Central memory CD4-positive, alpha-beta T cell (primary cell): Measurements from ENCODE around the gene PIGL.
A peak's percentile ranks its signal among the peaks of the same experiment; 100 is the strongest.

Source experiments
- DNase-seq: peaks from one replicate; pipeline ENCODE4 v3.0.0; 2022

Gene PIGL

DNA sequence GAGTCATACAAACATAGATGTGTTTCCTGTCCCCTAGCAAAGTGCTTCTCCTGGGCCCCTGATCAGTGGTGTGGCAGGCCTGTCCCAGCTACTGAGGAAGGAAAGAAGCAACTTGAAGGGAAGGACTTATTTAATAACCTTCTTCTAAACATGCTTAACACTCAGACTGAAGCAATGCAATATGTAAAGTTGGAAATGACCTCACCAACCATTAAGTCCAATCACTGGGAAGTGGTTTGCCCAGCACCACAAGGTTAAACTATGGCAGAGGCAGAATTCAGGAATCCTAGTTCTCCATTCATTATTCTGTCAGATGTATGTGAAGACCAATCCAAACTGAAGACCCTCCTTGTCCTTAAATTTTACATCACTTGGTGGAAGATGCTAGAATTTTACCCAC, 97.2 kb downstream of the PIGL start:
- DNase-seq = no peak

DNA sequence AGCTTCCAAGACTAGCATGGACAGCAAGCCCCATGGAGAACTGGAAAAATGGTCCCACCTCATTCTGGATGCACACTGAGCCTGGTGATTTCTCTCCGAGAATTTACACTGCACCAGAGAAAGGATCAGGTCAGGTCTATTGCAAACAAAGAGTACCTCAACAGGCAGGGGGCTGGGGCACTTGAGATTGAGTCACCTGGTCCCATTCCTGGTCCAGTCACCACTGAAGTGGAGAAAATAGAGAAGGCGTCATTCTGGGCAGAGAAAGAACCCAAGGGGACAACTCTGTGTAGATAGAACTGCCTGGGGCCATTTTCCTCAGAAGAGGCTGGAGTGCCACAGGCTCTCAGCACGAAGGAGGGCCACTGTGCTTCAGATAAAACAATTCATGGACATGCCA, 97.8 kb downstream of the PIGL start:
- DNase-seq = no peak

- DNase-seq = no peak
These were observed 103.0 kb downstream of the PIGL start for GRCh38 chr17:16319969-16320368.

- DNase-seq = no peak
These were observed 105.6 kb downstream of the PIGL start for GRCh38 chr17:16322636-16323035.

DNA sequence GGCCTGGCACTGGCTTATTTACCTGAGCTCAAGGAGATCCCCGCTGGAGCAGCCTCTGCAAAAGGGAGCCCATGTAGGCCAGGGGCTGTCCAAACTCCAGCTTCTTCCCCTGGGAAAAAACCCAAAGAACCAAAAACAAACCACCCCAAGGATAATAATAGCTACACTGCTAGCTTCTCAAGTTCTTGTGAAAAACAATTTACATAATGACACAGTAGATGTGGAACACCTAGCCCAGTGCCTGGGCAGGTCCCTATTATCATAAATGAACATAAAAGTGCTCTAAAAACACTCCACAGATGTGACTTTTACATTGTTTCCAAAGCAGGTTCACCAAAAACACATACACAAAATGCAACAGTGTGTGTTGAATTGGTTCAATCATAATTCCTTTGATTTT, 109.0 kb downstream of the PIGL start:
- no peak for DNase-seq

- DNase-seq = no peak
These were observed 110.0 kb downstream of the PIGL start for GRCh38 chr17:16327018-16327417.

GRCh38 chr17:16328997-16329396, 112.0 kb downstream of the PIGL start:
- no peak for DNase-seq

DNA sequence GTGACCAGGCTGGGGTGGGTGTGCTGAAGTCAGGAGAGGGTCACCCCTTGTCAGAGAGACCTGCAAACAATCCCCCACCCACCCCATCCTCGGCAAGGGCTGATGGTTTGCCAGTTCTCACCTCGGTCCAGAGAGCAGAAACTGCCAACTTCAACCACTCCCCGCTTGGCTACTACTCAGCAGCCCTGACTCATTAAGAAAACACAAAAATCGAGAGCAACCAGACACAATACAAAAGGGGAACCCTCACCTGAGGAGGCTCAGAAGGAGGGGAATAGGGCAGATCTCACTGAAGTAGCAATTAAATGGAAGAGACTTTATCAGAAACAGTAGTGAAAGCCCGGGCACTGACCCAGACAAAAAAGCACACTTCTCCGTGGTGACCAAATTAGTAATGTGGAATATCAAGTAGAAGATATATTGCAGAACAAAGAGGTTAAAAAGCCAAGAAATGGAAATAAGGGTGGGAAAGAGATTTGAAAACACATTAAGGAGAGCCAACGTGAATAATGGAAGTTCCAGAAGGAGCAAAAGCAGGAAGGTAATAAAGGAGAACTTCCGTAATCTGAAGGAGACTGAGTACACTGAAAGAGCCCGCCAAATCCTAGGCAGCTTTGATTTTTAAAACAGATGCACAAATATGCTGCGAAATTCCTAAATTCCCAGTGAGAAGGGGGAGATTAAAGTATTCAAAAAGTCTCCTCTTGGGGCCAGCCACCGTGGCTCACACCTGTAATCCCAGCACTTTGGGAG, 112.7 kb downstream of the PIGL start:
- no peak for DNase-seq

DNA sequence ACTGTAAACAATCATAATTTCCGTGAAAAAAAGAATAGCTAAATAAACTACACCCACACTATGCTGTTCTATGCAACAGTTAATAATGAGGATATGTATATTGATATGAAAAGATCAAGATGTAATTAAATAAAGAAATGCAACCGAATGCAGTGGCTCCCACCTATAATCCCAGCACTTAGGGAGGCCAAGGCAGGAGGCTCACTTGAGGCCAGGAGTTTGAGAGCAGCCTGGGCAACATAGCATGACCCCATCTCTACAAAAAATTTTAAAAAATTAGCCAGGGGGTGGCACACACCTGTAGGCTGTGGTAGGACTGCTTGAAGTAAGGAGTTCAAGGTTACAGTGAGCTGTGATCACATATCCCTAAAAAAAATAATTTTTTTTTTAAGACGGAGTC, 121.4 kb downstream of the PIGL start:
- DNase-seq = no peak

DNA sequence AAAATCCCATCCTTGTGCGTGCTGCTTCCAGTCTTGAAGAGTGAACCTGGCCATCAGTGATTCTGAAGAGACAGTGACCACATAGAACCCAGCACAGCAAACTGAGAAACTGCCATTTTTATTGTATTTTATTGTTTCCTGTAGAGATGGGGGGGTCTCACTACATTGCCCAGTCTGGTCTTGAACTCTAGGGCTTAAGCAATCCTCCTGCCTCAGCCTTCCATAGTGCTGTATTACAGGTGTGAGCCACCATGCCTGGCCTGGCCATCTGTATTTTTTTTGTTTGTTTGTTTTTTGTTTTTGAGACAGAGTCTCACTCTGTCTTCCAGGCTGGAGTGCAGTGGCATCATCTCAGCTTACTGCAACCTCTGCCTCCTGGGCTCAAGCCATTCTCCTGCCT, 122.4 kb downstream of the PIGL start:
- DNase-seq = no peak

GRCh38 chr17:16339959-16340358, 122.9 kb downstream of the PIGL start:
- no peak for DNase-seq

DNA sequence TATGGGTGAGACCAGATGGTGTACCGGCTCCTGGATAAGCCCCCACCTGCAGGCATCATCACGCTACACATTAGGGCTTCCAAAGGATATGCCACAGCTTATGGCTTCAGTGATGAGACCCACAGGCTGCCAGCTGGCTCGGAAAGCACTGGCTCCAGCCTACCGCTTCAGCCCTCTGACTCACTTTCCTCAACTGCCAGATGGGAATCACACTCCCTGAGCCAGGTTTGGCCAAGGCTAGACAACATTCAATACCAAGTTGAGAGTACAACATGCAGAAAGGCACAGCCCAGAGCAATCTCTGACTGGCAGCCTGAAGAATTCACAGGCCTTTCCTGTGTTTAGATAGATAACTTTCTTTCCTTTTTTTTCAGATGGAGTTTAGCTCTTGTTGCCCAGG, 126.0 kb downstream of the PIGL start:
- no peak for DNase-seq

DNA sequence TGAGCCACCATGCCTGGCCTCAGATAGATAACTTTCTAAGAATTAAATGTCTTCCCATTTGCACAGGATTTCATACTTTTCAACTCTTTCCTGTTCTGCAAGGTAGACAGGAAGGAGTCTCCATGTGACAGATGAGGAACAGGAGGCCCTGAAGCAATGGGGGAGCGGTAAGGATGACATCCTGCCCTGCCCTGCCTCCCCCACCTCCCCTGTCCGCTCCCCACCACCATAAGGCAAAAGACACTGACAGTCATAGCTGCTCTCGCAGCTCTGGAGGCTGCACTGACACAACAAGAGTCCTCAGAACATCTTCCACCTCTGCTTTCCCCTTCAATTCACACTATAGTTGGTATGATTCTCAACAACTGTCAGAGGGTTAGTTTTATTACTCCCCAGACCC, 126.6 kb downstream of the PIGL start:
- DNase-seq = no peak

DNA sequence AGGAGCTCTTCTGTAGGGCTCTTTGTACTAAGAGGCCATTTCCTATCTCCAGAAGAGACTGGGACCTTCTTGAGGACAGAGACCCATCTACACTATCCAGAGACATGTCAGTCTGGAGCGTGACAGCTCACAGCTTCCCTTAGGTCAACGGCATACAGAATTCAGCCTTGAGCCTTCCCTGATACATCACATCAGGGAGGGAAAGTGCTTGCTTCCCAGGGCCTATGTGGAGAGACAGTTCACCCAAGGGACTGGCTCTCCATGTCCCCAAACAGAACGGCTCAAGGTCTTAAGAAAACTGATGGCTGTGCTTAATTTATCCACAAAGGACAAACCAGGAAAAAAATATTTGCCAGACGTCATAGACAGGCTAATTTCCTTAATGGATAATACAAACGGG, 128.6 kb downstream of the PIGL start:
- no peak for DNase-seq

GRCh38 chr17:16346721-16347271, 129.8 kb downstream of the PIGL start:
- DNase-seq = no peak

- no peak for DNase-seq
These were observed 131.6 kb downstream of the PIGL start for GRCh38 chr17:16348586-16348985.

- DNase-seq = no peak
These were observed 132.4 kb downstream of the PIGL start for GRCh38 chr17:16349431-16349830.

GRCh38 chr17:16351831-16352230, 134.8 kb downstream of the PIGL start:
- no peak for DNase-seq

DNA sequence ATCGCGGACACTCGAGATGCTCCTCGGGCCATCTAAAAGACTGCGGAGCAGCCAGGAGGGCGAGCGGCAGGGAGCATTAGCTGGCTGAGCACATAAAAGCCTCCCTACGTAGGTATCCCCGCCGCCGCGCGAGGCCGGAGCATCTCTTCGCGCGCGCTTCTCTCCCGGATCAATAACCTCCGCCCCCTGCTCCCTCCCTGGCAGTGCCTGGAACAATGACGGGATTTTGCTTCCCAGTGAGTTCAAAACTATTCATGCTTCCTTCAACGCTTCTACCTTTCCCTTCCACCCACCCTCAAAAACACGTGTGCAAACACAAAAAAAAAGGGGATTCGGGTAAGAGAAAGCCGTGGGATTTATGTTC, 135.3 kb downstream of the PIGL start:
- peak; percentile 5 for DNase-seq

GRCh38 chr17:16352667-16353316, 135.8 kb downstream of the PIGL start:
- peak; percentile 23 for DNase-seq

GRCh38 chr17:16353317-16354174, 136.5 kb downstream of the PIGL start, which contains the start of gene CENPV:
Gene CENPV (minus strand): TSS chr17:16353469. CDS start chr17:16353436, 33 bp downstream.
- peak; percentile 53 for DNase-seq

DNA sequence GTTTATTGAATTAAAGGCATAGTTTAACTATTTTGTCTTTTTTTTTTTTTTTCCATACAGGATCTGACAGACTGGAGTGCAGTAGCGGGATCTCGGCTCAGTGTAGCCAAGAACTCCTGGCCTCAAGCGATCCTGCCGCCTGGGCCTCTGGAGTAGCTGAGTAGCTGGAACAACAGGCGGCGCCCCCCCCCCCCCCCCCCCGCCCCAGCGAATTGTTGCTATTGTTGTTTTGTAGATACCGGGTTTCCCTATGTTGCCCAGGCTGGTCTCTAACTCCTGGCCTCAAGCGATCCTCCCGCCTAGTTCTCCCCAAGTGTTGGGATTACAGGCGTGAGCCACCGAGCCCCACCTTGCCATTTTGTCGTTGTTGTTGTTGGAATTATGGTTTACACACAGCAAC, 137.6 kb downstream of the PIGL start:
- DNase-seq = no peak

GRCh38 chr17:16358394-16358793, 141.4 kb downstream of the PIGL start:
- no peak for DNase-seq
